Coronary artery (tissue), 2 donors: ENCODE measurements around the gene TMED1.
"Not testable (repeated sequence)": the region's sequence is repeated elsewhere in the genome, so short reads cannot be mapped to it uniquely, and the experiment has no call there.

Experiments
- DNase-seq: peaks from one replicate; pipeline ENCODE4 v3.0.0-alpha.2; 2017; ENCODE audit warnings: low spot score
- H3K27ac ChIP-seq, 2 donors: fragments of 200-600 bp; sonication (generic); one replicate each; pipeline ENCODE4 v1.5.1; 2016 to 2019
- H3K4me3 ChIP-seq: fragments of 200-600 bp; sonication (generic); 2 replicates; pipeline ENCODE4 v1.5.1; 2016; ENCODE audit warnings: mild to moderate bottlenecking, moderate library complexity
- TF ChIP-seq, protein P1 (sequence below): fragments of 200-600 bp; sonication (generic); IDR thresholded peaks from one replicate; pipeline ENCODE4 v1.5.1; 2019; ENCODE audit warnings: antibody characterized with exemption

Gene TMED1

GRCh38 chr19:10848230-10848856 is 12.3 kb upstream of the TMED1 start, which contains the start of gene C19orf38:
Gene C19orf38 (plus strand): TSS chr19:10848415. CDS start chr19:10848509, 94 bp downstream.
- Histone ChIP-seq H3K27ac (no peak within 1 kb of the TSS), H3K4me3 (peak within 1 kb of the TSS; percentile 25)
- no peak for DNase-seq
- TF ChIP-seq, protein P1, sequence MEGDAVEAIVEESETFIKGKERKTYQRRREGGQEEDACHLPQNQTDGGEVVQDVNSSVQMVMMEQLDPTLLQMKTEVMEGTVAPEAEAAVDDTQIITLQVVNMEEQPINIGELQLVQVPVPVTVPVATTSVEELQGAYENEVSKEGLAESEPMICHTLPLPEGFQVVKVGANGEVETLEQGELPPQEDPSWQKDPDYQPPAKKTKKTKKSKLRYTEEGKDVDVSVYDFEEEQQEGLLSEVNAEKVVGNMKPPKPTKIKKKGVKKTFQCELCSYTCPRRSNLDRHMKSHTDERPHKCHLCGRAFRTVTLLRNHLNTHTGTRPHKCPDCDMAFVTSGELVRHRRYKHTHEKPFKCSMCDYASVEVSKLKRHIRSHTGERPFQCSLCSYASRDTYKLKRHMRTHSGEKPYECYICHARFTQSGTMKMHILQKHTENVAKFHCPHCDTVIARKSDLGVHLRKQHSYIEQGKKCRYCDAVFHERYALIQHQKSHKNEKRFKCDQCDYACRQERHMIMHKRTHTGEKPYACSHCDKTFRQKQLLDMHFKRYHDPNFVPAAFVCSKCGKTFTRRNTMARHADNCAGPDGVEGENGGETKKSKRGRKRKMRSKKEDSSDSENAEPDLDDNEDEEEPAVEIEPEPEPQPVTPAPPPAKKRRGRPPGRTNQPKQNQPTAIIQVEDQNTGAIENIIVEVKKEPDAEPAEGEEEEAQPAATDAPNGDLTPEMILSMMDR: no peak

- no peak overlapping the region for H3K27ac ChIP-seq
- H3K4me3 ChIP-seq: no peak overlapping the region
- TF ChIP-seq, protein P1: no peak
- no peak for DNase-seq
Measured at GRCh38 chr19:10846500-10847202, 10.6 kb upstream of the TMED1 start.

GRCh38 chr19:10842788-10843187 is 6.8 kb upstream of the TMED1 start:
- DNase-seq: no peak
- Histone ChIP-seq H3K27ac (no peak overlapping the region), H3K4me3 (no peak overlapping the region)
- TF ChIP-seq, protein P1: no peak

DNA sequence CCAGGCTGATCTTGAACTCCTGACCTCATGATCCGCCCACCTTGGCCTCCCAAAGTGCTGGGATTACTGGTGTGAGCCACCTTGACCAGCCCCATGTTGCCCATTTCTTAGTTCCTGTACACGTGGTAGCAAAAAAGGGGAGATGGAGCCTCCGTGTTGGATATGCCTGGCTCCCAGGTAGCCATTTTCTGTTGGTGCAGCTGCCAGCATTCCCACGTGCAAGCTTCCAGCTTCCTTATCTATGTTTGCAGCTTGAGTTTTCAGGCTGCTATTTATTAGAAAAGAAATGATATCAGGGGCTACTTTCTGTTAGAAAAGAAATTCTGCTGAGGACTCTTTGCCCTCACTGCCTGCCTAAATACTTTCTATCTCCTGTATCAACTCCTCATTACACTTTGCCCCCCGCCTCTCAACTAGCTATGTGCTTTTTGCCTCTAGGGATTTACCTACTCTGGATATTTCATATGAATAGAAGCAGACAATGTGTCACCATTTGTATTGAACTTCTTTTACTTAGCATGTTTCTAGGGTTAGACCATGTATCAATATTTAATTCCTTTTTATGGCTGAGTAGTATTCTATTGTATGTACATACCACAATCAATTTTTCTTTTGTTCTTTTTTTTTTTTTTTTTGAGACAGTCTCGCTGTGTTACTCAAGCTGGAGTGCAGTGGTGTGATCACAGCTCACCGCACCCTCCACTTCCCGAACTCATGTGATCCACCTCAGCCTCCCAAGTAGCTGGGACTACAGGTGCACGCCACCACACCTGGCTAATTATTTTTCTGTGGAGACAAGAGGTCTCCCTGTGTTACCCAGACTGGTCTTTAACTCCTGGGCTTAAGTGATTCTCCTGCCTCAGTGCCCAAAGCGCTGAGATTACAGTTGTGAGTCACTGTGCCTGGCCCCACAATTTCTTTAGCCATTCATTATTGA is 3.4 kb upstream of the TMED1 start:
- H3K27ac ChIP-seq: no peak overlapping the region
- TF ChIP-seq, protein P1: no peak
- H3K4me3 ChIP-seq: no peak overlapping the region
- no peak for DNase-seq

DNA sequence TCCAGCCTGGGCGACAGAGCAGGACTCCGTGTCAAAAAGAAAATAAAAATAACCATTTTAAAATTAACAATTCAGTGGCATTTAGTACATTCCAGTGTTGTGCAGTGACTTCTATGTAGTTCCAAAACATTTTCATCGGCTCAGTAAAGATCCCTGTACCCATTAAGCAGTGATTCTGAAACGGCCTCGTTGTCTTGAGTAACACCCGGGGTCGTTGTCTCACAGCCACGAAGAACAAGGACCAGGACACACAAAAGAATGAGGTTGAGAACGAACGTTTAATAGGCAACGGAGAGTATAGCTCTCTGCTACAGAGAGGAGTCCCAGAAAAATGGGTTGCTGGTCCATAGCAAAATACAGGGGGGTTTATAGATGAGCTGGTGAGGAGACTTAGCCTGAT is 2.4 kb upstream of the TMED1 start:
- no peak for DNase-seq
- no peak overlapping the region for H3K27ac ChIP-seq
- TF ChIP-seq, protein P1: no peak
- no peak overlapping the region for H3K4me3 ChIP-seq

DNA sequence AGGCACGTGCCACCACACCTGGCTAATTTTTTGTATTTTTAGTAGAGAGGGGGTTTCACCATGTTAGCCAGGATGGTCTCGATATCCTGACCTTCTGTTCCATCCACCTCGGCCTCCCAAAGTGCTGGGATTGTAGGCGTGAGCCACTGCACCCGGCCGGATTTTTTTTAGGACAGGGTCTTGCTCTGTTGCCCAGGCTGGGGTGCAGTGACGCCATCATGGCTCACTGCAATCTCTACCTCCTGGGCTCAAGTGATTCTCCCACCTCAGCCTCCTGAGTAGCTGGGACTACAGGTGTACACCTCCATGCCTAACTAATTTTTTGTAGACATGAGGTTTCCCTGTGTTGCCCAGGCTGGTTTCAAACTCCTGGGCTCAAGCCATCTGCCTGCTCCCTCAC is 1.6 kb upstream of the TMED1 start:
- H3K27ac ChIP-seq, H3K4me3 ChIP-seq, DNase-seq: not testable (repeated sequence)
